GM10266 (cell line): Measurements from ENCODE around the gene DIAPH3.

Source experiments
- DNase-seq: peaks from one replicate; pipeline ENCODE4 v3.0.0; 2012; ENCODE audit errors: extremely low spot score
- TF ChIP-seq, protein P1 (sequence below): IDR thresholded peaks from 2 replicates; pipeline ENCODE4 v1.5.1; 2012; ENCODE audit warnings: mild to moderate bottlenecking, low read depth; ENCODE audit not compliant: control insufficient read depth, insufficient read depth; ENCODE audit errors: missing control alignments

The DIAPH3 gene

DNA sequence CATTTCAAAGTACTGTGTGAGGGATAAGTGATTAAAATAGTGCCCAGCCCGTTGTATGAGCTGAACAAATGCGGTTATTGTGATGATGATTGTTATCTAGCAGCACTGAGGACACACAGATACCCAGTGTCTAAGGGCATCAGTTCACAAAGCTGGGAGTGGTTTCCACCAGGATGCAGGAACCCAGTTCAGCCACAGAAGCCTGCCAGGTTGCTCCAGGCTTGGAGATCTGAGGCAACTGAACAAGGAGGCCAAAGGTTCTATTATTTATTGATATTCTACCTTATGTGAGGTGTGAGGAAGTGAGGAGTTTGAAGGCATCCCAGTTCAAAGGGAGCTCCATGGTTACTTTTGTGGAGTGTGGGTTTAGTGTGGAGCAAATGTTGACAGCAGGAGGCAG lies 13.2 kb downstream of the DIAPH3 start:
- no peak for DNase-seq

DNA sequence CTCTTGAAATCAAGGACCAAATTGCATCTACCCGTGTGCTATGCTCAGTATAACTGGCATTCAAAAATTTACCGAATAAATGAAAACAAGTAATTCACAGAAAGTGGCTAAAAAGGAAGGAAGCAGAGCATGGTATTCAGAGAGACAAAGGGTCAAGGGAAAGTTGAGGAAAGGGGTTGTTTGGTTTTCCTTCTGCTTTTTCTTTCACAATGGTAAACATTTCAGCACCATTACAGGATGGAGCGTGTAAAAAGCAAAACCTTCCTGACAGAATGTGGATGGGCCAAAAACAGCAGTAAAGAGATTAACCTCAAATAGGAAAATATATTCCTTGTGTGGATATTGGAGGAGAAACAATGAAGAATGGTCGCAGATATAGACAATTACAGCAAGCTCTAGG lies 14.8 kb downstream of the DIAPH3 start:
- TF ChIP-seq, protein P1, sequence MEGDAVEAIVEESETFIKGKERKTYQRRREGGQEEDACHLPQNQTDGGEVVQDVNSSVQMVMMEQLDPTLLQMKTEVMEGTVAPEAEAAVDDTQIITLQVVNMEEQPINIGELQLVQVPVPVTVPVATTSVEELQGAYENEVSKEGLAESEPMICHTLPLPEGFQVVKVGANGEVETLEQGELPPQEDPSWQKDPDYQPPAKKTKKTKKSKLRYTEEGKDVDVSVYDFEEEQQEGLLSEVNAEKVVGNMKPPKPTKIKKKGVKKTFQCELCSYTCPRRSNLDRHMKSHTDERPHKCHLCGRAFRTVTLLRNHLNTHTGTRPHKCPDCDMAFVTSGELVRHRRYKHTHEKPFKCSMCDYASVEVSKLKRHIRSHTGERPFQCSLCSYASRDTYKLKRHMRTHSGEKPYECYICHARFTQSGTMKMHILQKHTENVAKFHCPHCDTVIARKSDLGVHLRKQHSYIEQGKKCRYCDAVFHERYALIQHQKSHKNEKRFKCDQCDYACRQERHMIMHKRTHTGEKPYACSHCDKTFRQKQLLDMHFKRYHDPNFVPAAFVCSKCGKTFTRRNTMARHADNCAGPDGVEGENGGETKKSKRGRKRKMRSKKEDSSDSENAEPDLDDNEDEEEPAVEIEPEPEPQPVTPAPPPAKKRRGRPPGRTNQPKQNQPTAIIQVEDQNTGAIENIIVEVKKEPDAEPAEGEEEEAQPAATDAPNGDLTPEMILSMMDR = no peak

More for the DNA sequence above, 13.2 kb downstream of the DIAPH3 start:
- TF ChIP-seq, protein P1 = no peak

DNA sequence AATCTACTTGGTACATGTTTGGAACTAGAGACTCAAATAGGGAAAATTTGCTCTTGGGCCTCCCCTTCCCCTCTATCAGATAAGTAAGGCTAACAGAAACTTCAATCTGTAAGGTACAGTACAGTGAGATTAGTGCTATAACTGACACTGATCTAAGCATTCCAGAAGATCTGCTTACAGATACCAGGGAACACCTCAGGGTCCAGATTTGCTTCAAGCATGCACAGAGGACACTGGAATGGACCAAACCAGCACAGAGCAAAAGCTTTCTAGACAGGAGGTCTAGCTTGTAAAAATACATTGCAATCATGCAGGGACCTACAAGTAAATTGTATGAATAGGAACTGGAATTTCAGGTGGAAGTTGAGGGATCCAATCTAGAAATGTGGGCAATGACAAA lies 16.4 kb downstream of the DIAPH3 start:
- TF ChIP-seq, protein P1 = no peak

More for the DNA sequence above, 14.8 kb downstream of the DIAPH3 start:
- no peak for DNase-seq

DNA sequence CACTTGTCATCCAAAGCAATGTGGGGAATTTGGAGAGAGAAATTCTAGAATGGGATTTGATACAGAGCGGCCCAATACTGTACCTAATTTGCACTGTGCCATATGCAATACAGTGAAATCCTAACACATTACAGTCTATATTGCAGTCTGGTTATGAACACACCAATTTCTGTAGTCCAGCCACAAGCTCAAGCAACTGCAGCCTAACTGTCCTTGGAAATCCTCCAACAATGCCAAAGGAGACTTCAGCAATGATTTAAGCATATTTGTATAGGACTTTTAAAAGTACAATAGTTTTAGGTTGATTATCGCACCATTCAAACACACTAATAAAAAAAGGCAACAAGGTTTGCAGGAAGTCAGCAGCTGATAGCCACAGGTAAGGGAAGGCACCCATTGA lies 17.3 kb downstream of the DIAPH3 start:
- no peak for DNase-seq
- TF ChIP-seq, protein P1 = no peak

More for the DNA sequence above, 16.4 kb downstream of the DIAPH3 start:
- DNase-seq = no peak

DNA sequence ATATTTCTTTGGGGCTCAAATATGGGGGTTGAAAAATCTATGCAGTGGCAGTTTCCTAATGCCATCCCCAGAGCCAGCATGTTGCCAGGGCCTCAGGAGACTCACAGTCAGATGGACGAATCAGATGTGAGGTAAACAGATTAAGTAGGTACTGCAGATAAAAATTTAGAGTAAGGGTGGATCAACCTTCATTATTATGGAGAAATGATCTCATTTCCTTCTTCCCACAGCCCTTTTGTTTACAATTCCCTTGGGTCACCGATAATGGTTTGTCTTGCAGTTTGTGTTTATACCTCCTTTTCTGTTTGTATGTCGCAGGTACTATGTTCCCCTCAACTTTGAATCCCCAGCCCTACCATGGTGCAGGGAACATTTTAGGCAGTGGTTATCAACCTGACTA lies 20.0 kb downstream of the DIAPH3 start:
- no peak for DNase-seq

DNA sequence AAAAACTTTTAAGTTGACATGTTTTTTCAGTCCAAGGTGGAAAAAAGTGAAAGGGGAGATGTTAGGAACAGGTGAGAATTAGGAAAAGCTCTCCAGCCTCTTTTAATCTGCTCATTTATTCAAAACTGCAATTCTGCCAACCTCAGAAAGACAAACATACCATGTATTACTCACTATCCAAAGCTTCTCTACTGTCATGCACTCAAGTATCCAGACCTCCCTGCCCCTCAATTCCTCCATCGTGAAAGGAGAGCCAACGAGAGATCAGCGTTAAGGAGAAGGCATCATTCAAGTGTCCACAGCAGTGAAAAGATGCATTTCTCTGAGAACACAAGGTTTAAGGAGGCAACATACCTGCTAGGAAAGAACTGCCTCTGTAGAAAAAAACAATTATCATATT lies 24.5 kb downstream of the DIAPH3 start:
- TF ChIP-seq, protein P1 = no peak

More for the DNA sequence above, 20.0 kb downstream of the DIAPH3 start:
- TF ChIP-seq, protein P1 = no peak

DNA sequence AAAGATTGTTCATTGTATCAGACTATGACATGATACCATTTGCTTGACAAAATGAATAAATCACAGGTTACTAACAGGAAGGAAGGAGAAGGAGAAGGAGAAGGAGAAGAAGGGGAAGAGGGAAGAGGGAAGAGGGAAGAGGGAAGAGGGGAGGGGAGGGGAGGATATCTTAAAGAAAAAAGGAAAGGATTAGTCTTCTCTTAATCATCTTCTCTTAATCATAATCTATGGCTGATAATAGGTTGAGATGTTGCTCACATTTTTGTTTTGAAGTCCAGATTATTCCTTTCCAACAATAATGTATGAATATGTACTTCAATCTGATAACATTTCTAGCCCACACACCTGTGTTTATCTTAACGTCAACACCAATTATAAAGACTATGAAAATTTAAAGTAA lies 25.1 kb downstream of the DIAPH3 start:
- no peak for DNase-seq
- TF ChIP-seq, protein P1 = no peak

More for the DNA sequence above, 24.5 kb downstream of the DIAPH3 start:
- DNase-seq = no peak
